H1 (cell line): ENCODE data around the gene E2F1. TPM values are rescaled to one million over a fixed set of nuclear protein-coding genes. Genes with fewer than 3 reads are reported as not detected.

Source experiments
- CTCF ChIA-PET: fragments of 300-600 bp; sonication (Branson Sonifier 250); formaldehyde crosslinking; loops from one replicate; lab custom pipeline; 2021; ENCODE audit not compliant: partially characterized antibody; lab: Charles Lee
- POLR2A ChIA-PET: fragments of 300-600 bp; sonication (Branson Sonifier 250); formaldehyde crosslinking; loops from one replicate; lab custom pipeline; 2021; ENCODE audit warnings: inconsistent platforms; ENCODE audit not compliant: partially characterized antibody; lab: Charles Lee
- DNase-seq, 2 experiments: peaks; one replicate each; pipeline versions ENCODE4 v3.0.0 to v3.0.0-alpha.2; 2010 to 2022; ENCODE audit warnings: low spot score in 2 of 2, low read depth in 1 of 2, mixed read lengths in 1 of 2
- FAIRE-seq: peaks from 2 replicates; lab custom pipeline; 2011; peaks lifted over from hg19 to GRCh38; lab: Jason Lieb, UNC
- H2AFZ ChIP-seq: 2 replicates; pipeline ENCODE4 v1.8.1; 2012; ENCODE audit warnings: low read length, inconsistent platforms
- H2AK5ac ChIP-seq: 2 replicates; pipeline ENCODE4 v1.6.1; 2013; ENCODE audit warnings: low read depth, low read length
- H2BK120ac ChIP-seq: replicated peaks from 2 replicates; pipeline ENCODE3; 2013; ENCODE audit warnings: low read depth, low read length, inconsistent platforms
- H2BK12ac ChIP-seq: 2 replicates; pipeline ENCODE4 v1.6.1; 2013; ENCODE audit warnings: low read depth, low read length
- H2BK15ac ChIP-seq: 2 replicates; pipeline ENCODE4 v1.6.1; 2013; ENCODE audit warnings: low read length
- H2BK20ac ChIP-seq: 2 replicates; pipeline ENCODE4 v1.6.1; 2013; ENCODE audit warnings: low read length
- H2BK5ac ChIP-seq: 2 replicates; pipeline ENCODE4 v1.6.1; 2013; ENCODE audit warnings: low read depth, low read length
- H3K14ac ChIP-seq: 2 replicates; pipeline ENCODE4 v1.6.1; 2013; ENCODE audit warnings: inconsistent platforms; ENCODE audit not compliant: insufficient read length
- H3K18ac ChIP-seq: 2 replicates; pipeline ENCODE4 v1.6.1; 2013; ENCODE audit warnings: low read length; ENCODE audit errors: extremely low read depth
- H3K23ac ChIP-seq: 2 replicates; pipeline ENCODE4 v1.6.1; 2013; ENCODE audit warnings: inconsistent platforms; ENCODE audit not compliant: insufficient read length
- H3K23me2 ChIP-seq: 2 replicates; pipeline ENCODE4 v1.6.1; 2013; ENCODE audit warnings: low read depth, low read length
- H3K27ac ChIP-seq: 2 replicates; pipeline ENCODE4 v1.6.1; 2011; ENCODE audit warnings: low read depth, low read length, inconsistent platforms
- H3K27me3 ChIP-seq, 4 experiments: replicated peaks in 1 of 4; 1 replicate in 1 of 4; 2 replicates in 3 of 4; pipeline versions ENCODE4 v1.6.1 to v1.8.1; 2011 to 2013; ENCODE audit warnings: low read length in 3 of 4, mild to moderate bottlenecking in 3 of 4, inconsistent platforms in 2 of 4, mixed read lengths in 2 of 4, moderate library complexity in 1 of 4; ENCODE audit not compliant: control insufficient read depth in 3 of 4, insufficient read depth in 3 of 4; ENCODE audit errors: extremely low read depth in 1 of 4
- H3K36me3 ChIP-seq, 4 experiments: 2 replicates each; pipeline versions ENCODE4 v1.6.1 to v1.8.1; 2011 to 2013; ENCODE audit warnings: mild to moderate bottlenecking in 4 of 4, low read length in 3 of 4, moderate library complexity in 2 of 4, control low read depth in 1 of 4, inconsistent platforms in 1 of 4; ENCODE audit not compliant: insufficient read depth in 4 of 4, control insufficient read depth in 2 of 4
- H3K4ac ChIP-seq: replicated peaks from 2 replicates; pipeline ENCODE3; 2013; ENCODE audit warnings: low read length, low read depth, mixed read lengths, inconsistent platforms; ENCODE audit not compliant: insufficient read length
- H3K4me1 ChIP-seq, 4 experiments: replicated peaks in 1 of 4; 1 replicate in 1 of 4; 2 replicates in 3 of 4; pipeline versions ENCODE4 v1.6.1 to v1.8.1; 2011 to 2013; ENCODE audit warnings: low read length in 3 of 4, inconsistent platforms in 2 of 4, mixed read lengths in 1 of 4; ENCODE audit not compliant: insufficient read depth in 4 of 4, control insufficient read depth in 3 of 4
- H3K4me2 ChIP-seq, 2 experiments: 2 replicates each; pipeline versions ENCODE4 v1.6.1 to v1.8.1; 2011 to 2013; ENCODE audit warnings: low read depth in 2 of 2, low read length in 2 of 2, control low read depth in 1 of 2, inconsistent platforms in 1 of 2, mild to moderate bottlenecking in 1 of 2; ENCODE audit not compliant: insufficient read depth in 1 of 2
- H3K4me3 ChIP-seq, 4 experiments: fragments of 200-600, 300-600 bp in 1 of 4; sonication (generic), shearing (Covaris generic), sonication (Bioruptor Twin) in 1 of 4; 2 replicates each; pipeline versions ENCODE4 v1.5.1 to v1.8.1; 2011 to 2016; ENCODE audit warnings: low read length in 4 of 4, low read depth in 3 of 4, control low read depth in 2 of 4, inconsistent platforms in 2 of 4, mild to moderate bottlenecking in 2 of 4, mixed read lengths in 1 of 4, moderate library complexity in 1 of 4; ENCODE audit not compliant: insufficient read depth in 2 of 4; ENCODE audit errors: extremely low read depth in 1 of 4
- H3K56ac ChIP-seq: replicated peaks from 2 replicates; pipeline ENCODE3; 2013; ENCODE audit warnings: low read depth, mild to moderate bottlenecking, mixed read lengths, low read length, inconsistent platforms; ENCODE audit not compliant: insufficient read length
- H3K79me1 ChIP-seq: 2 replicates; pipeline ENCODE4 v1.6.1; 2013; ENCODE audit warnings: low read depth, low read length, control low read depth
- H3K79me2 ChIP-seq, 2 experiments: 2 replicates each; pipeline versions ENCODE4 v1.6.1 to v1.8.1; 2012 to 2013; ENCODE audit warnings: low read length in 2 of 2, mild to moderate bottlenecking in 2 of 2, inconsistent platforms in 1 of 2; ENCODE audit not compliant: insufficient read depth in 2 of 2, control insufficient read depth in 1 of 2
- H3K9ac ChIP-seq, 4 experiments: replicated peaks in 1 of 4; 1 replicate in 1 of 4; 2 replicates in 3 of 4; pipeline versions ENCODE4 v1.6.1 to v1.8.1; 2011 to 2013; ENCODE audit warnings: low read depth in 3 of 4, low read length in 3 of 4, control low read depth in 2 of 4, mild to moderate bottlenecking in 2 of 4, moderate library complexity in 2 of 4, inconsistent platforms in 1 of 4; ENCODE audit errors: extremely low read depth in 1 of 4
- H3K9me3 ChIP-seq, 2 experiments: 2 replicates each; pipeline versions ENCODE4 v1.6.1 to v1.8.1; 2012 to 2013; ENCODE audit warnings: mild to moderate bottlenecking in 2 of 2, moderate library complexity in 2 of 2, control low read depth in 1 of 2, inconsistent platforms in 1 of 2, low read depth in 1 of 2, low read length in 1 of 2, mixed read lengths in 1 of 2; ENCODE audit not compliant: insufficient read depth in 2 of 2
- H4K20me1 ChIP-seq, 2 experiments: replicated peaks in 1 of 2; 2 replicates each; pipeline versions ENCODE3 to v1.8.1; 2011 to 2013; ENCODE audit warnings: inconsistent platforms in 2 of 2, low read length in 2 of 2, mild to moderate bottlenecking in 1 of 2; ENCODE audit not compliant: insufficient read depth in 2 of 2, control insufficient read depth in 1 of 2
- H4K5ac ChIP-seq: 2 replicates; pipeline ENCODE4 v1.6.1; 2013; ENCODE audit warnings: low read length, low read depth, mixed read lengths, inconsistent platforms; ENCODE audit not compliant: insufficient read length
- H4K8ac ChIP-seq: 2 replicates; pipeline ENCODE4 v1.8.0; 2013; ENCODE audit warnings: mild to moderate bottlenecking, moderate library complexity, low read length, inconsistent platforms; ENCODE audit not compliant: insufficient read depth; ENCODE audit errors: extremely low read depth
- H4K91ac ChIP-seq: replicated peaks from 2 replicates; pipeline ENCODE3; 2013; ENCODE audit warnings: low read length, mixed read lengths, inconsistent platforms; ENCODE audit not compliant: insufficient read length
- BACH1 ChIP-seq: IDR thresholded peaks from 2 replicates; pipeline ENCODE4 v1.6.1; 2012; ENCODE audit warnings: low read length, improper control_type of control experiment
- CEBPB ChIP-seq: IDR thresholded peaks from 2 replicates; pipeline ENCODE4 v1.6.1; 2012; ENCODE audit warnings: low read depth, low read length
- CHD2 ChIP-seq: IDR thresholded peaks from 2 replicates; pipeline ENCODE4 v1.6.1; 2012; ENCODE audit warnings: low read length, improper control_type of control experiment
- CTBP2 ChIP-seq: IDR thresholded peaks from 2 replicates; pipeline ENCODE4 v1.7.0; 2011; ENCODE audit warnings: borderline replicate concordance, mild to moderate bottlenecking, moderate library complexity, mixed read lengths, low read length; ENCODE audit not compliant: insufficient read depth, insufficient read length
- HDAC2 ChIP-seq, 2 experiments: fragments of 300-600 bp in 1 of 2; sonication (generic) in 1 of 2; IDR thresholded peaks; 2 replicates each; pipeline ENCODE4 v1.6.1; 2011 to 2012; ENCODE audit warnings: low read depth in 2 of 2, low read length in 2 of 2, mild to moderate bottlenecking in 2 of 2, moderate library complexity in 2 of 2, borderline replicate concordance in 1 of 2, inconsistent platforms in 1 of 2
- JUN ChIP-seq: IDR thresholded peaks from 2 replicates; pipeline ENCODE4 v1.6.1; 2011; ENCODE audit warnings: low read depth, mild to moderate bottlenecking, improper control_type of control experiment, low read length
- KDM1A ChIP-seq: fragments of 200-600, 300-600 bp; sonication (generic); IDR thresholded peaks from 2 replicates; pipeline ENCODE4 v1.7.1; 2016; ENCODE audit warnings: mild to moderate bottlenecking, low read length, borderline replicate concordance
- POLR2AphosphoS5 ChIP-seq: IDR thresholded peaks from 2 replicates; pipeline ENCODE4 v1.6.1; 2011; ENCODE audit warnings: low read depth, low read length
- SIN3A ChIP-seq, 2 experiments: IDR thresholded peaks in 1 of 2; conservative IDR thresholded peaks in 1 of 2; 2 replicates each; pipeline ENCODE4 v1.6.1; 2011 to 2012; ENCODE audit warnings: low read length in 2 of 2, improper control_type of control experiment in 1 of 2, low read depth in 1 of 2, mild to moderate bottlenecking in 1 of 2
- SP4 ChIP-seq: IDR thresholded peaks from 2 replicates; pipeline ENCODE4 v1.6.1; 2012; ENCODE audit warnings: low read length, inconsistent platforms
- SRF ChIP-seq: IDR thresholded peaks from 2 replicates; pipeline ENCODE4 v1.6.1; 2011; ENCODE audit warnings: mild to moderate bottlenecking, low read depth, low read length, moderate library complexity
- SUZ12 ChIP-seq: fragments of 200-600 bp; sonication (generic); IDR thresholded peaks from 2 replicates; pipeline ENCODE4 v1.6.1; 2012; ENCODE audit warnings: mild to moderate bottlenecking, inconsistent platforms, low read length, moderate library complexity, mixed read lengths
- WGBS, 2 experiments: shearing (Covaris generic) in 1 of 2; methylation state at CpG; one replicate each; pipeline versions ENCODE4 v1.1.6 to v1.1.7; 2013 to 2015; ENCODE audit warnings: low lambda C conversion rate in 2 of 2, mixed read lengths in 2 of 2, inconsistent platforms in 1 of 2, low coverage in 1 of 2, missing lambda C conversion rate in 1 of 2; ENCODE audit not compliant: insufficient replicate concordance in 2 of 2, insufficient coverage in 1 of 2, insufficient read length in 1 of 2; ENCODE audit errors: extremely low coverage in 1 of 2, missing lambda C conversion rate in 1 of 2; 5-methylcytosine and 5-hydroxymethylcytosine counted together
- polyA plus RNA-seq, 7 experiments: library from polyadenylated mRNA; depleted of rRNA in 3 of 7; stranded (reverse) in 5 of 7; unstranded in 2 of 7; fragments of >200 nt in 5 of 7; fragments of 200-250 nt in 2 of 7; gene quantifications; 1 replicate in 5 of 7; 2 replicates in 1 of 7; 4 replicates in 1 of 7; pipeline versions ENCODE4 v1.2.1 to v1.2.3, GENCODE V29; 2011 to 2013; ENCODE audit warnings: missing spikeins in 2 of 7, mixed read lengths in 2 of 7
- total RNA-seq: library from RNA; stranded (reverse); fragmentation: NEBNext Ultra II Directional; extraction: Animal tissue kit (Norgen Biotek cat#: 25700); gene quantifications from 2 replicates; pipeline ENCODE4 v1.2.1, GENCODE V29; 2021

E2F1 gene
- total and polyA plus RNA-seq, 2 of the 8 experiments (the other 6 are each of a cell fraction or from before 2014, with no cell fraction given): 33.4 to 35.8 TPM

- WGBS, 2 experiments: 95% methylated on average over 13 of the region's 13 CpGs; no CpG with 5 or more reads in 1 of the 2 experiments
- no peak overlapping the region for H3K27ac ChIP-seq
These were observed 16.1 kb downstream of the E2F1 start for GRCh38 chr20:33669873-33670640.

More at GRCh38 chr20:33669873-33670640, 16.1 kb downstream of the E2F1 start:
- no peak for TF ChIP-seq BACH1
- no peak for TF ChIP-seq SIN3A (conservative IDR thresholded peaks at IDR 0.05 in 1 of 2, IDR thresholded peaks at IDR 0.05 in 1 of 2; ENCODE audit: low read depth in 1 of 2, low read length in 2 of 2)
- TF ChIP-seq POLR2AphosphoS5: no peak
- no peak for TF ChIP-seq CHD2
- no peak for TF ChIP-seq SP4
- TF ChIP-seq CTBP2: no peak
- no peak for TF ChIP-seq CEBPB
- TF ChIP-seq JUN: no peak
- no peak for TF ChIP-seq SRF
- TF ChIP-seq SUZ12: no peak
- TF ChIP-seq KDM1A: no peak
- TF ChIP-seq HDAC2 (IDR thresholded peaks at IDR 0.05; ENCODE audit: borderline replicate concordance in 1 of 2, low read depth in 2 of 2, low read length in 2 of 2): no peak
- H3K36me3 ChIP-seq: peaks cover 2 to 10% (median 6%) of the 10 kb centered on the region in 4 experiments; a peak in 4 of 8 replicates
- H4K5ac ChIP-seq: no peak overlapping the region
- no peaks in the 10 kb centered on the region for H3K79me2 ChIP-seq
- H2BK15ac ChIP-seq: no peak overlapping the region
- POLR2A ChIA-PET: interaction anchor here (0.6 to 17.9 kb wide), 3 partner anchors 9 to 254 kb away, joined by 3 to 245 read pairs (median 3); partner anchors contain the start of gene NECAB3
- peaks cover 0 to 15% of the 10 kb centered on the region in 2 experiments for H4K20me1 ChIP-seq
- no peak overlapping the region for H3K56ac ChIP-seq
- CTCF ChIA-PET: interaction anchor here (0.6 to 4.3 kb wide), 7 partner anchors 8 to 1654 kb away, joined by 3 to 38 read pairs (median 5); partner anchors contain the start of gene CDK5RAP1
- no peak overlapping the region for H2BK120ac ChIP-seq
- H3K4me3 ChIP-seq: no peak overlapping the region
- H3K4ac ChIP-seq: no peak overlapping the region
- H4K91ac ChIP-seq: no peak overlapping the region
- no peak overlapping the region; the same call in 1 of the 2 replicates for H4K8ac ChIP-seq
- H3K4me1 ChIP-seq: peaks cover 0 to 26% (median 15%) of the 10 kb centered on the region in 4 experiments; a peak in 5 of 7 replicates
- H3K27me3 ChIP-seq: peaks cover 0 to 10% (median 3%) of the 10 kb centered on the region in 4 experiments; a peak in 3 of 7 replicates
- no peak overlapping the region for H2BK5ac ChIP-seq
- H2BK20ac ChIP-seq: no peak overlapping the region
- no peak overlapping the region for H2BK12ac ChIP-seq
- FAIRE-seq (no peak), DNase-seq (no peak)
- no peak overlapping the region for H2AK5ac ChIP-seq
- peaks cover 27% of the 10 kb centered on the region for H3K23me2 ChIP-seq
- no peak overlapping the region for H3K4me2 ChIP-seq
- no peak overlapping the region for H3K23ac ChIP-seq
- H2AFZ ChIP-seq: no peak overlapping the region
- no peak overlapping the region for H3K9ac ChIP-seq
- no peak overlapping the region for H3K18ac ChIP-seq
- peaks cover 0 to 5% of the 10 kb centered on the region in 2 experiments; a peak in 1 of 4 replicates for H3K9me3 ChIP-seq
- no peak overlapping the region for H3K14ac ChIP-seq
- no peaks in the 10 kb centered on the region; the same call in 1 of the 2 replicates for H3K79me1 ChIP-seq
